Smooth muscle cell of the pulmonary artery (primary cell): ENCODE results near the gene CCDC50. TPM values are rescaled to one million over a fixed set of nuclear protein-coding genes. Genes with fewer than 3 reads are reported as not detected.

ENCODE experiments used
- total RNA-seq: library from RNA; depleted of rRNA; stranded (reverse); fragments of >200 nt; gene quantifications from 2 replicates; pipeline ENCODE4 v1.2.3, GENCODE V29; 2014

CCDC50 gene
- total RNA-seq, result 93.8 and 109 TPM in 2 replicates

GRCh38 chr3:191328962-191329653 lies at the start of gene CCDC50:
Gene CCDC50, plus strand, starts transcription at chr3:191329394. Its CDS starts 281 bp downstream, at chr3:191329675.

GRCh38 chr3:191329654-191330529 lies 698 bp downstream of the CCDC50 start, which contains the start of gene UTS2B:
Gene UTS2B, minus strand, starts transcription at chr3:191330526. Its CDS starts 48,337 bp downstream, at chr3:191282189.

Other genes with a start within 250 kb of the CCDC50 start
- 4.5 and 11.1 TPM in 2 replicates for gene OSTN, start 130.2 kb upstream of the CCDC50 start, total RNA-seq
- 0.39 and 0.53 TPM in 2 replicates for gene UTS2B, start 1.1 kb downstream of the CCDC50 start, total RNA-seq
- not detected in 2 replicates for gene PYDC2, start 131.8 kb downstream of the CCDC50 start, total RNA-seq